Brain microvascular endothelial cell (primary cell): ENCODE measurements around the gene ABCC9.
"Not testable (repeated sequence)": the region's sequence is repeated elsewhere in the genome, so short reads cannot be mapped to it uniquely, and the experiment has no call there.

Source experiments
- DNase-seq: peaks from one replicate; pipeline ENCODE4 v3.0.0-alpha.2; 2020
- H3K27ac ChIP-seq: fragments of 250-450 bp; sonication (Bioruptor Pico); 2 replicates; pipeline ENCODE4 v1.5.1; 2020; ENCODE audit warnings: mild to moderate bottlenecking, moderate library complexity
- H3K27me3 ChIP-seq: fragments of 250-450 bp; sonication (Bioruptor Pico); replicated peaks from 2 replicates; pipeline ENCODE4 v1.5.1; 2020; ENCODE audit warnings: mild to moderate bottlenecking
- H3K36me3 ChIP-seq: fragments of 250-450 bp; sonication (Bioruptor Pico); replicated peaks from 2 replicates; pipeline ENCODE4 v1.5.1; 2020; ENCODE audit warnings: mild to moderate bottlenecking
- H3K4me3 ChIP-seq: 2 replicates; pipeline ENCODE4 v1.5.1; 2011; ENCODE audit warnings: low read depth, mild to moderate bottlenecking, control low read depth, low read length, moderate library complexity
- in situ Hi-C: cut with HindIII; loops from 2 replicates; pipeline ENCODE4 v1.10.0; 2017; ENCODE audit warnings: low sequenced_read_pairs, low pct_ligation_motif_present
- TF ChIP-seq, protein P1 (sequence below): IDR thresholded peaks from 2 replicates; pipeline ENCODE4 v1.5.1; 2011; ENCODE audit warnings: low read depth, mild to moderate bottlenecking, moderate library complexity, low read length, control low read depth, inconsistent platforms; ENCODE audit errors: missing control alignments

The ABCC9 gene

DNA sequence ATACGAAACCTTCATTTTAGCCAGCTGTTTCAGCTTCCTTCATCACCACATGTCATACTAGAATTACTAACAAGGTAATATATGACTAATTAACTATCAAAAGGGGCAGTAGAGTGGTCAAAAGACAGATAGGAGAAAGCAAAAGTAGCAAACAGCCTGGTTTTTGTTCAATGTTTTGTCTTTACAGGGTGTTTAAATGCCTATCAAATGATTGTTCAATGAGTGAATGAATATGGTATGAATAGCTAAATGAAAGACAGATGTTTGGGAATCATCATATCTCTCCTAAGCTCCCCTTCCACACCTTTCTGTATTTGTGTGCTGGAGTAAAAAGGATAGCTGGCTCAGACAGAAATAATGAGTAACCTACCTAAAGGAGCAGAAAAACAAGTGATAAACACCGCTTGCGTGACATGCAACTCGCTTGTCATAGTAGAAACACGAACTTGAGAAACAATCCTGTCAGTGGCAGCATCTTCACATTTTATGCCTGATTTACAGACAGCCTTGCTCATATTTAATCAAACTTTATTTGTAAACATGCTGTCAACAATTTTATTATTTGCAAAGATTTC, 34.2 kb downstream of the ABCC9 start:
- no peaks in the 10 kb centered on the region for H3K27me3 ChIP-seq
- no peaks in the 10 kb centered on the region for H3K36me3 ChIP-seq
- no peak overlapping the region for H3K27ac ChIP-seq
- no peak for DNase-seq
- TF ChIP-seq, protein P1, sequence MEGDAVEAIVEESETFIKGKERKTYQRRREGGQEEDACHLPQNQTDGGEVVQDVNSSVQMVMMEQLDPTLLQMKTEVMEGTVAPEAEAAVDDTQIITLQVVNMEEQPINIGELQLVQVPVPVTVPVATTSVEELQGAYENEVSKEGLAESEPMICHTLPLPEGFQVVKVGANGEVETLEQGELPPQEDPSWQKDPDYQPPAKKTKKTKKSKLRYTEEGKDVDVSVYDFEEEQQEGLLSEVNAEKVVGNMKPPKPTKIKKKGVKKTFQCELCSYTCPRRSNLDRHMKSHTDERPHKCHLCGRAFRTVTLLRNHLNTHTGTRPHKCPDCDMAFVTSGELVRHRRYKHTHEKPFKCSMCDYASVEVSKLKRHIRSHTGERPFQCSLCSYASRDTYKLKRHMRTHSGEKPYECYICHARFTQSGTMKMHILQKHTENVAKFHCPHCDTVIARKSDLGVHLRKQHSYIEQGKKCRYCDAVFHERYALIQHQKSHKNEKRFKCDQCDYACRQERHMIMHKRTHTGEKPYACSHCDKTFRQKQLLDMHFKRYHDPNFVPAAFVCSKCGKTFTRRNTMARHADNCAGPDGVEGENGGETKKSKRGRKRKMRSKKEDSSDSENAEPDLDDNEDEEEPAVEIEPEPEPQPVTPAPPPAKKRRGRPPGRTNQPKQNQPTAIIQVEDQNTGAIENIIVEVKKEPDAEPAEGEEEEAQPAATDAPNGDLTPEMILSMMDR: no peak
- in situ Hi-C loops: no loop called here
- H3K4me3 ChIP-seq: no peak overlapping the region

GRCh38 chr12:21899532-21899931, 41.7 kb downstream of the ABCC9 start:
- H3K4me3 ChIP-seq, H3K27me3 ChIP-seq, in situ Hi-C loops, DNase-seq, H3K36me3 ChIP-seq, H3K27ac ChIP-seq: not testable (repeated sequence)

DNA sequence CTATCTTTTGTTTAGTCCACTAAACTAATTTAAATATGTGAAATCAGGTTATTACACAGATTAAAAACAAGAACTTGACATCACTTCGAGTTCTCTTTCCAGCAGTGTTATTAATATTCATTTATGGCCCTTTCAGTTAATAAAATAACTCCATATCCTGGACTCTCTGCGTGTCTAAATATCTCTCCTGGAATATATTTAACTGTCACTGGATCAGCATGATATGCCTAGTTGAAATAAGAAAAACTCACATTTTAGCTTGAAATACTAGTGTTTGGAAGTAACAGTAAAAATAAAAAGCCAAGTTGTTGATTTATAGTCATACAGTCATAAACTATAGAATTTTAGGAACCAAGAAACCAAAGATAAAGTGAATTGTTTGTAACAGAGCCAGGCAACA, 45.6 kb downstream of the ABCC9 start:
- DNase-seq: no peak
- Histone ChIP-seq H3K27ac (no peak overlapping the region), H3K36me3 (no peaks in the 10 kb centered on the region), H3K4me3 (no peak overlapping the region), H3K27me3 (no peaks in the 10 kb centered on the region)
- in situ Hi-C loops: no loop called here
- TF ChIP-seq, protein P1: no peak

DNA sequence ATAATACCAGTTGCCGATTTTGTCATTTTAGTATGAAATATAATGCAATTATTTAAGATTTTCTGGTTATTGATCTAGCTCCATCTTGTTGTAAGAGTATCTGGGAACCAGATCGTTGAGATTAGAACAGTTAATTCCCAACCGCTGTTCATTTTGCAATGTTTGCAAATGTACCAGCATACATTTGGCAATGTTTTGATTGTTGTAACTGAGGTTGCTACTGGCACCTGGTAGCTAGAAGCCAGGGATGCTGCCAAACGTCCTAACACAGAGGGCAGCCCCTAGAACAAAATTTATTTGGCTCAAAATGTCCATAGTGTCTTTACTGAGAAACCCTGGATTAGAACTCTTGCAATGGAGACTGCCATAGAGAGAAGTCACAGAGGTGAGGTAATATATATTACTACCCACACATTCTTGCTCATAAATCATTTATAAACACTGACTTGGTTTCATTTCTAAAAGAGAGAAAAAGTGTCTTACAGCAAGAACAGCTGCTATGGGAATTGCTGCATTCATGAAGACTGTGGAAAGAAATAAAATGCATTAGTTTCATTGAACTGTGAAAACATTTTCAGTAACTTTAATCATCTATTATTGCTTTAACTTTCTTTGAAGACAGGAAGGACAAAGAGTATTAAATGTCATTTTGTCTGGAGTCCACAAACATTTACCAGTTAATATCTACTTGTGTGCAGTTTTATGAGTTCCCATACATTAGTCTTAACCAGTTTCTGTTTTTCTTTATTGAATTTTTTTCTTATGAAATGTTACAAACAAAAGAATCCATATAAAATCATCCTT, 46.2 kb downstream of the ABCC9 start:
- no peak overlapping the region for H3K27ac ChIP-seq
- TF ChIP-seq, protein P1: no peak
- H3K4me3 ChIP-seq: no peak overlapping the region
- H3K27me3 ChIP-seq: no peaks in the 10 kb centered on the region
- DNase-seq: no peak
- H3K36me3 ChIP-seq: no peaks in the 10 kb centered on the region
- in situ Hi-C loops: no loop called here

- Histone ChIP-seq H3K27me3 (no peaks in the 10 kb centered on the region), H3K36me3 (no peaks in the 10 kb centered on the region), H3K4me3 (no peak overlapping the region), H3K27ac (no peak overlapping the region)
- DNase-seq: no peak
- TF ChIP-seq, protein P1: no peak
- in situ Hi-C loops: no loop called here
These were observed 47.3 kb downstream of the ABCC9 start for GRCh38 chr12:21893924-21894323.

GRCh38 chr12:21892341-21892740, 48.9 kb downstream of the ABCC9 start:
- H3K27ac ChIP-seq: no peak overlapping the region
- no peaks in the 10 kb centered on the region for H3K36me3 ChIP-seq
- in situ Hi-C loops: no loop called here
- no peaks in the 10 kb centered on the region for H3K27me3 ChIP-seq
- no peak overlapping the region for H3K4me3 ChIP-seq
- TF ChIP-seq, protein P1: no peak
- DNase-seq: no peak
